T-cell (primary cell): ENCODE results near the gene DNM3. TPM values are rescaled to one million over a fixed set of nuclear protein-coding genes. Genes with fewer than 3 reads are reported as not detected.

Experiments used
- ATAC-seq, 4 experiments: fragments of 200-7000 bp in 3 of 4; fragments of 150-1000 bp in 1 of 4; cut with Tn5 transposase; replicated peaks in 1 of 4; 1 replicate in 3 of 4; 2 replicates in 1 of 4; pipeline ENCODE4 v1.10.0; 2021; ENCODE audit warnings: moderate library complexity in 3 of 4, mild to moderate bottlenecking in 2 of 4, moderate number of reproducible peaks in 1 of 4
- CTCF ChIA-PET, 2 donors: fragments of 300-600 bp; sonication (Branson Sonifier 250); formaldehyde crosslinking; loops; one replicate each; lab custom pipeline; 2022; ENCODE audit warnings: antibody characterized with exemption in 2 of 2; lab: Charles Lee
- POLR2A ChIA-PET, 2 donors: fragments of 300-600 bp; sonication (Branson Sonifier 250); formaldehyde crosslinking; loops; one replicate each; lab custom pipeline; 2022; ENCODE audit warnings: antibody characterized with exemption in 2 of 2; lab: Charles Lee
- DNase-seq, 35 experiments: peaks; one replicate each; pipeline versions ENCODE4 v3.0.0 to v3.0.0-alpha.2; 2013 to 2023
- H3K27ac ChIP-seq: one replicate; pipeline ENCODE4 v1.5.1; 2013; ENCODE audit warnings: low read length
- H3K27me3 ChIP-seq, 2 experiments: replicated peaks in 1 of 2; 1 replicate in 1 of 2; 2 replicates in 1 of 2; pipeline versions ENCODE4 v1.6.1 to v1.7.0; 2013; ENCODE audit warnings: low read length in 1 of 2, mixed read lengths in 1 of 2; ENCODE audit not compliant: control insufficient read depth in 2 of 2, insufficient read depth in 2 of 2; ENCODE audit errors: extremely low read depth in 1 of 2
- H3K36me3 ChIP-seq, 2 donors: 1 replicate in 1 of 2; 2 replicates in 1 of 2; pipeline versions ENCODE4 v1.6.1 to v1.7.0; 2013; ENCODE audit warnings: low read length in 1 of 2; ENCODE audit not compliant: control insufficient read depth in 2 of 2, insufficient read depth in 1 of 2; ENCODE audit errors: extremely low read depth in 1 of 2
- H3K4me1 ChIP-seq, 2 experiments: 1 replicate in 1 of 2; 2 replicates in 1 of 2; pipeline versions ENCODE4 v1.6.1 to v1.7.0; 2013; ENCODE audit warnings: low read length in 2 of 2, mixed read lengths in 1 of 2; ENCODE audit not compliant: insufficient read depth in 2 of 2, control insufficient read depth in 1 of 2; ENCODE audit errors: extremely low read depth in 1 of 2
- H3K4me3 ChIP-seq, 2 donors: 1 replicate in 1 of 2; 2 replicates in 1 of 2; pipeline versions ENCODE4 v1.5.1 to v1.7.0; 2013; ENCODE audit warnings: mild to moderate bottlenecking in 2 of 2, low read length in 1 of 2, moderate library complexity in 1 of 2; ENCODE audit not compliant: control insufficient read depth in 1 of 2; ENCODE audit errors: extremely low read depth in 1 of 2
- H3K9me3 ChIP-seq: 2 replicates; pipeline ENCODE4 v1.7.0; 2013
- H3K27ac Mint-ChIP-seq, 2 donors: one replicate each; pipeline ENCODE4 v1.8.0; 2020 to 2021; ENCODE audit warnings: mild to moderate bottlenecking in 2 of 2, mixed read lengths in 2 of 2
- H3K27me3 Mint-ChIP-seq, 2 donors: one replicate each; pipeline ENCODE4 v1.8.0; 2021 to 2022; ENCODE audit warnings: mixed read lengths in 2 of 2
- H3K36me3 Mint-ChIP-seq: one replicate; pipeline ENCODE4 v1.8.0; 2021; ENCODE audit warnings: mixed read lengths
- H3K4me1 Mint-ChIP-seq, 3 donors: one replicate each; pipeline ENCODE4 v1.8.0; 2020 to 2022; ENCODE audit warnings: mixed read lengths in 3 of 3, mild to moderate bottlenecking in 1 of 3
- H3K4me3 Mint-ChIP-seq, 3 donors: one replicate each; pipeline ENCODE4 v1.8.0; 2020 to 2022; ENCODE audit warnings: mild to moderate bottlenecking in 3 of 3, mixed read lengths in 3 of 3, moderate library complexity in 3 of 3
- H3K9me3 Mint-ChIP-seq, 3 donors: one replicate each; pipeline ENCODE4 v1.8.0; 2020 to 2022; ENCODE audit warnings: mixed read lengths in 3 of 3
- WGBS: methylation state at CpG from one replicate; pipeline ENCODE4 v1.1.5; 2013; ENCODE audit warnings: missing lambda C conversion rate; ENCODE audit not compliant: insufficient coverage; 5-methylcytosine and 5-hydroxymethylcytosine counted together
- total RNA-seq, 35 experiments: library from RNA in 6 of 35; stranded (reverse) in 6 of 35; fragments of 120-200 nt in 1 of 35; gene quantifications; one replicate each; pipeline versions ENCODE4 v1.2.1 to v1.2.4 and lab custom pipeline; 2013 to 2026

The DNM3 gene
- total RNA-seq, 5 donors from 2014 or later (not counting 1 experiment from before 2014, with no cell fraction given): 2.0 to 2.8 (median 2.4) TPM

DNA sequence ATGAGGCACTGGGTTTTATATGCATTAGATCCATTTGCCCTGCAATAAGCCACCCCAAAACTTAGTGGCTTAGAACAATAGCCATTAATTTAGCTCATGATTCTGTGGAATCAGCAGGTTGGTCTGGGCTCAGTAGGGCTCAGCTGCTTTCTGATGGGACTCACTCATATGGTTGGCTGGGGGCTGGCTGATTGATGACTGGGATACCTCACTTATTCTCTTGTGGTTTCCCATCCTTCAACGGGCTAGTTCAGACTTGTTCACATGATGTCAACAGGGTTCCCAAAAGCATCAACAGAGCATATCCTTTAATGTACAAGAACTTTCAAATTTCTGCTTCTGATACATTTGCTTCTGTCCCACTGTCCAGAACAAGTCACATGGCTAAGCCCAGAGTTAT is 43.2 kb downstream of the DNM3 start:
- H3K27me3 Mint-ChIP-seq: no peaks in the 10 kb centered on the region
- Histone ChIP-seq H3K4me1 (no peaks in the 10 kb centered on the region), H3K27ac (no peak overlapping the region), H3K27me3 (no peaks in the 10 kb centered on the region), H3K36me3 (no peaks in the 10 kb centered on the region), H3K9me3 (no peaks in the 10 kb centered on the region), H3K4me3 (no peak overlapping the region)
- H3K27ac Mint-ChIP-seq: no peak overlapping the region
- peaks cover 6 to 9% (median 6%) of the 10 kb centered on the region in 3 donors for H3K4me1 Mint-ChIP-seq
- no CpG with 5 or more reads among the region's 1 CpG for WGBS
- DNase-seq (no peak), ATAC-seq (no peak)
- CTCF ChIA-PET: no interaction called here
- POLR2A ChIA-PET: no interaction called here
- H3K4me3 Mint-ChIP-seq: no peak overlapping the region
- H3K9me3 Mint-ChIP-seq: no peaks in the 10 kb centered on the region
- H3K36me3 Mint-ChIP-seq: peaks cover 3% of the 10 kb centered on the region

DNA sequence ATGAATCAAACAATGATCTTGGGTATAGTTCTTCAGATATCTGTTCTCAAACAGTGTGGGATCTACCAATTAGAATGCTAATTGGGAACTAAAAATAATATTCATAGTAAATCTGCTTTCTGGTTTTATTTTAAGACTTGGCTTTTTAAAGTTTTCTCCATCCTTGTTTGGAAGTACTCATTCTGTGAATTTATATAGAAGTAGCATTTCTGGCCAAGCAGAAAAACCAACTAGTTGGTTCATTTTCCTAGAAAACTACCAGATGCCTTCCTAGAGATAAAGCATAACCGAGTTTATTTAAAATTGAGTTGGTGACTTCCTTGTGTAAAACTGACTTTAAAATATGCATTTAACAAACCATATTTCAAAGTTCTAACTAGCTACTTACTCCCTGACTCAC is 48.8 kb downstream of the DNM3 start:
- POLR2A ChIA-PET: no interaction called here
- no peaks in the 10 kb centered on the region for H3K36me3 ChIP-seq
- WGBS: no CpG with 5 or more reads among the region's 1 CpG
- DNase-seq (no peak), ATAC-seq (no peak)
- Mint-ChIP-seq H3K27me3 (no peaks in the 10 kb centered on the region), H3K4me3 (no peak overlapping the region), H3K27ac (no peak overlapping the region), H3K4me1 (no peaks in the 10 kb centered on the region), H3K9me3 (no peaks in the 10 kb centered on the region), H3K36me3 (peaks cover 3% of the 10 kb centered on the region)
- no peak overlapping the region for H3K27ac ChIP-seq
- no peaks in the 10 kb centered on the region for H3K27me3 ChIP-seq
- CTCF ChIA-PET: no interaction called here
- no peaks in the 10 kb centered on the region for H3K4me1 ChIP-seq
- no peak overlapping the region for H3K4me3 ChIP-seq
- H3K9me3 ChIP-seq: no peaks in the 10 kb centered on the region

DNA sequence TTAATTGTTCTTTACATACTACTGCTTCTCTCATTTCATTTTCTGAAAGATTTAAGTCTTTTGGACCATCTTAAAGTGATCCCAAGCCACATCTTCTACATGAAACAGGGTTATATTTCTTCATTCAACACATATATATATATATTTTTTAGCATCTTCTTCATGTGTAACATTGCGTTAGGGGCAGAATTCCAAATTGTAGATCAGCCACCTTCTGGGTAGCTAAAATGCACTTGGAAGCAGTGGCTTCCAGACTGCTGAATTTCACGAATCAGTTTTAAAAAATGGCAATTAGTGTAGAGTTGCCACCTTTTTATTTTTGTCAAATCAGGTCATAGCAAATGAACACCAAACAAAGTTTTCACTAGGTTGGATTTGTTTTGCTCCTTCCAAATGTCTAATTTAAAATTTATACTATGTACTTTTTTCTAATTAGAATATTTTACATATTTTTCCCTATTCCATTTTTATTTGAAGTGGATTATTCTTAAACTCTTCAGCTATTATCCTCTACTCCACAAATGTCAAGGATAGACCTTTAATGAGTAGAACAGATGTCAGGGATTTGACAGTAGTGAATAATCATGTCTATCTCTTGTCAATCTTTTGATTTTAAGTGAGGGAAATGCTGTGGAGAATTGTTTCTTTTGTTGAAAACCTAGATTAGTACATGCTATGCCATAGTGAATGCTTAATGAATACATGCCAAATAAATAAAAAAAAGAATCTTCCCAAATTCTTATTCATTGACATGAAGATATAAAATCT is 55.8 kb downstream of the DNM3 start:
- POLR2A ChIA-PET: no interaction called here
- Mint-ChIP-seq H3K4me1 (peaks cover 4 to 8% (median 5%) of the 10 kb centered on the region in 3 donors), H3K9me3 (no peaks in the 10 kb centered on the region), H3K4me3 (no peak overlapping the region), H3K36me3 (no peaks in the 10 kb centered on the region), H3K27me3 (peaks cover 3 to 11% of the 10 kb centered on the region in 2 donors), H3K27ac (no peak overlapping the region)
- Histone ChIP-seq H3K27me3 (peaks cover 0 to 3% of the 10 kb centered on the region in 2 experiments), H3K27ac (no peak overlapping the region), H3K4me3 (no peak overlapping the region), H3K36me3 (no peaks in the 10 kb centered on the region), H3K9me3 (no peaks in the 10 kb centered on the region), H3K4me1 (no peaks in the 10 kb centered on the region)
- DNase-seq: no peak
- CTCF ChIA-PET: no interaction called here
- ATAC-seq: no peak
- WGBS: no CpG with 5 or more reads among the region's 2 CpGs

DNA sequence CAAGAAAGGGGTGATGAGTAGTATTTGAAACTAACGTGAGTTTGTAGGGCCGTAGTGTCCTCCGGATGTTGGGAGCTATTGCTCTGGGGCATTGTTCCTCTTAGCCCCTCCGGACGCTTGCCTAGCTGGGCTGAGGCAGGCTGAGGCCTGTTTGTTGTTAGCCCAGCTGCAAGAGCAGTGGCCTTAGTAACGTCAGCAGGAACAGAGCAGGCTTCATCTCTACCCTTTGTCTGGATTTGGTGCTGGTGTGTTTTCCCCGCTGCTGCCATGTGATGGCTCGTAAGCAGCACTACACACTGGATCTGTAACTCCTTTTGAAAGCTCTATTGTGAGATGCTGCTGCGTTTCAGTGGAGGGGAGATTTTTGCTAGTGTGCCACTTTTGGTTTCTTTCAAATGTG is 57.6 kb downstream of the DNM3 start:
- Mint-ChIP-seq H3K4me3 (no peak overlapping the region), H3K4me1 (peaks cover 7 to 14% (median 11%) of the 10 kb centered on the region in 3 donors), H3K27ac (no peak overlapping the region), H3K27me3 (peaks cover 3 to 12% of the 10 kb centered on the region in 2 donors), H3K36me3 (no peaks in the 10 kb centered on the region), H3K9me3 (no peaks in the 10 kb centered on the region)
- H3K27ac ChIP-seq: no peak overlapping the region
- POLR2A ChIA-PET: no interaction called here
- WGBS: 90% methylated on average over 8 of the region's 9 CpGs
- no peak overlapping the region for H3K4me3 ChIP-seq
- H3K36me3 ChIP-seq: no peaks in the 10 kb centered on the region
- ATAC-seq (no peak), DNase-seq (no peak)
- CTCF ChIA-PET: no interaction called here
- H3K4me1 ChIP-seq: no peaks in the 10 kb centered on the region
- H3K27me3 ChIP-seq: peaks cover 0 to 3% of the 10 kb centered on the region in 2 experiments
- H3K9me3 ChIP-seq: no peaks in the 10 kb centered on the region

DNA sequence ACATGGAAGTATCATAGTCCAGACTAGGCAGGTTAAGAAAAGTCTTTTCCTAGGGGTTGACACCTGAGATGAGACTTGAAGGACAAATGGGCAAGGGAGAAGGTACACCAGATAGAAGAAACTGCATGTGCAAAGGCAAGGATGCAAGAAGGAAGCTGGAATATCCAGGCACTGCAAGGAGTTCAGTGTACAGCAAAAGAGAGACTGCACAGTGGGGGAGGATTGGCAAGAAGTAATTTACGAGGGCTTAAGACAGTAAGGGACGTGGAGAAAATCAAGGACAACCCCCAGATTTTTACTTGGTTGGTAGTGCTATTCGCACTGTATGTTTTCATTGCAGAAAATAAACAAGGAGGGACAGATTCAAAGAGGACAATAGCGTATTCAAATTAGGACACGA is 58.5 kb downstream of the DNM3 start:
- ATAC-seq (no peak), DNase-seq (no peak)
- Mint-ChIP-seq H3K4me1 (peaks cover 7 to 14% (median 11%) of the 10 kb centered on the region in 3 donors), H3K36me3 (no peaks in the 10 kb centered on the region), H3K27me3 (peaks cover 3 to 12% of the 10 kb centered on the region in 2 donors), H3K9me3 (no peaks in the 10 kb centered on the region), H3K27ac (no peak overlapping the region), H3K4me3 (no peak overlapping the region)
- Histone ChIP-seq H3K4me1 (no peaks in the 10 kb centered on the region), H3K36me3 (no peaks in the 10 kb centered on the region), H3K27me3 (peaks cover 0 to 3% of the 10 kb centered on the region in 2 experiments), H3K4me3 (no peak overlapping the region), H3K9me3 (no peaks in the 10 kb centered on the region), H3K27ac (no peak overlapping the region)
- POLR2A ChIA-PET: no interaction called here
- CTCF ChIA-PET: no interaction called here
- 90% methylated on average over 5 of the region's 5 CpGs for WGBS

DNA sequence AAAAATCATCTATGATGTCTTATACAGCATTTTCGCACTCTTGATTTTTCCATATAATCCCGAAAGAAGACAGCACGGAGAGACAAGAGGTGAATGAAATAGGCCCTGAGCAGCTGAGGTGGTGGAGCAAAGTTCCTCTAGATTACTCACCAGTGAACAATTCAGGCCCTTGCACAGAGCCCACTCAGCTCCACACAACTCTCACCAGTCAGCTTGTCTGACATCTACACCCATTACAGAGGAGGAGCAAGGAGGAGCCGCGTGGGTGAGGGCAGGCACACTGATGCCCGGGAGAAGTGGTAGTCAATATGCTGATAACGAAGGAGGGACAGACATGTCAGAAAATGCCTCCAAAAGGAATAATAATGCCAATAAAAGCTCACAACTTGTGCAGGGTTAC is 59.9 kb downstream of the DNM3 start:
- no peaks in the 10 kb centered on the region for H3K36me3 Mint-ChIP-seq
- CTCF ChIA-PET: no interaction called here
- WGBS: 100% methylated on average over 2 of the region's 7 CpGs

More for the DNA sequence above, 59.9 kb downstream of the DNM3 start:
- Histone ChIP-seq H3K9me3 (no peaks in the 10 kb centered on the region), H3K27ac (no peak overlapping the region), H3K27me3 (peaks cover 0 to 3% of the 10 kb centered on the region in 2 experiments), H3K4me1 (no peaks in the 10 kb centered on the region), H3K36me3 (no peaks in the 10 kb centered on the region), H3K4me3 (no peak overlapping the region)
- peaks cover 3 to 12% of the 10 kb centered on the region in 2 donors for H3K27me3 Mint-ChIP-seq
- ATAC-seq (no peak), DNase-seq (no peak)
- peaks cover 7 to 14% (median 11%) of the 10 kb centered on the region in 3 donors for H3K4me1 Mint-ChIP-seq
- H3K27ac Mint-ChIP-seq: no peak overlapping the region
- POLR2A ChIA-PET: no interaction called here
- H3K4me3 Mint-ChIP-seq: no peak overlapping the region
- H3K9me3 Mint-ChIP-seq: no peaks in the 10 kb centered on the region
